Neural crest cell (in vitro differentiated cells): ENCODE results near the gene PPP1R1B. TPM values are rescaled to one million over a fixed set of nuclear protein-coding genes. Genes with fewer than 3 reads are reported as not detected.

Source experiments
- DNase-seq: peaks from one replicate; pipeline ENCODE4 v3.0.0; 2021; ENCODE audit warnings: low read depth, mixed read lengths, low spot score
- H3K27ac Mint-ChIP-seq: one replicate; pipeline ENCODE4 v1.8.0; 2021; ENCODE audit warnings: mild to moderate bottlenecking, mixed read lengths; ENCODE audit not compliant: unreplicated experiment
- H3K27me3 Mint-ChIP-seq: 2 replicates; pipeline ENCODE4 v1.8.0; 2021; ENCODE audit warnings: low read depth, mild to moderate bottlenecking, mixed read lengths
- H3K36me3 Mint-ChIP-seq: 2 replicates; pipeline ENCODE4 v1.8.0; 2021; ENCODE audit warnings: low read depth, mild to moderate bottlenecking, mixed read lengths
- H3K4me1 Mint-ChIP-seq: 2 replicates; pipeline ENCODE4 v1.8.0; 2021; ENCODE audit warnings: mixed read lengths
- H3K4me3 Mint-ChIP-seq: one replicate; pipeline ENCODE4 v1.8.0; 2021; ENCODE audit warnings: mild to moderate bottlenecking, mixed read lengths
- H3K9me3 Mint-ChIP-seq: 2 replicates; pipeline ENCODE4 v1.8.0; 2021; ENCODE audit warnings: mixed read lengths
- total RNA-seq: library from RNA; stranded (reverse); gene quantifications from 2 replicates; pipeline ENCODE4 v1.2.1, GENCODE V29; 2021
- TF ChIP-seq, protein P1 (sequence below): fragments of 200-600 bp; sonication (generic); conservative IDR thresholded peaks from 2 replicates; pipeline ENCODE4 v1.5.0; 2021; ENCODE audit warnings: antibody characterized with exemption, mild to moderate bottlenecking

Gene PPP1R1B
- total RNA-seq, 1 donor from 2014 or later = not detected

GRCh38 chr17:39663340-39663687 lies 36.6 kb downstream of the PPP1R1B start:
- no peaks in the 10 kb centered on the region for H3K36me3 Mint-ChIP-seq
- H3K27me3 Mint-ChIP-seq = peaks cover 35% of the 10 kb centered on the region
- H3K9me3 Mint-ChIP-seq = no peaks in the 10 kb centered on the region
- H3K4me3 Mint-ChIP-seq = no peak overlapping the region
- peaks cover 9% of the 10 kb centered on the region for H3K4me1 Mint-ChIP-seq
- TF ChIP-seq, protein P1, sequence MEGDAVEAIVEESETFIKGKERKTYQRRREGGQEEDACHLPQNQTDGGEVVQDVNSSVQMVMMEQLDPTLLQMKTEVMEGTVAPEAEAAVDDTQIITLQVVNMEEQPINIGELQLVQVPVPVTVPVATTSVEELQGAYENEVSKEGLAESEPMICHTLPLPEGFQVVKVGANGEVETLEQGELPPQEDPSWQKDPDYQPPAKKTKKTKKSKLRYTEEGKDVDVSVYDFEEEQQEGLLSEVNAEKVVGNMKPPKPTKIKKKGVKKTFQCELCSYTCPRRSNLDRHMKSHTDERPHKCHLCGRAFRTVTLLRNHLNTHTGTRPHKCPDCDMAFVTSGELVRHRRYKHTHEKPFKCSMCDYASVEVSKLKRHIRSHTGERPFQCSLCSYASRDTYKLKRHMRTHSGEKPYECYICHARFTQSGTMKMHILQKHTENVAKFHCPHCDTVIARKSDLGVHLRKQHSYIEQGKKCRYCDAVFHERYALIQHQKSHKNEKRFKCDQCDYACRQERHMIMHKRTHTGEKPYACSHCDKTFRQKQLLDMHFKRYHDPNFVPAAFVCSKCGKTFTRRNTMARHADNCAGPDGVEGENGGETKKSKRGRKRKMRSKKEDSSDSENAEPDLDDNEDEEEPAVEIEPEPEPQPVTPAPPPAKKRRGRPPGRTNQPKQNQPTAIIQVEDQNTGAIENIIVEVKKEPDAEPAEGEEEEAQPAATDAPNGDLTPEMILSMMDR = no peak
- no peak for DNase-seq
- H3K27ac Mint-ChIP-seq = no peak overlapping the region

DNA sequence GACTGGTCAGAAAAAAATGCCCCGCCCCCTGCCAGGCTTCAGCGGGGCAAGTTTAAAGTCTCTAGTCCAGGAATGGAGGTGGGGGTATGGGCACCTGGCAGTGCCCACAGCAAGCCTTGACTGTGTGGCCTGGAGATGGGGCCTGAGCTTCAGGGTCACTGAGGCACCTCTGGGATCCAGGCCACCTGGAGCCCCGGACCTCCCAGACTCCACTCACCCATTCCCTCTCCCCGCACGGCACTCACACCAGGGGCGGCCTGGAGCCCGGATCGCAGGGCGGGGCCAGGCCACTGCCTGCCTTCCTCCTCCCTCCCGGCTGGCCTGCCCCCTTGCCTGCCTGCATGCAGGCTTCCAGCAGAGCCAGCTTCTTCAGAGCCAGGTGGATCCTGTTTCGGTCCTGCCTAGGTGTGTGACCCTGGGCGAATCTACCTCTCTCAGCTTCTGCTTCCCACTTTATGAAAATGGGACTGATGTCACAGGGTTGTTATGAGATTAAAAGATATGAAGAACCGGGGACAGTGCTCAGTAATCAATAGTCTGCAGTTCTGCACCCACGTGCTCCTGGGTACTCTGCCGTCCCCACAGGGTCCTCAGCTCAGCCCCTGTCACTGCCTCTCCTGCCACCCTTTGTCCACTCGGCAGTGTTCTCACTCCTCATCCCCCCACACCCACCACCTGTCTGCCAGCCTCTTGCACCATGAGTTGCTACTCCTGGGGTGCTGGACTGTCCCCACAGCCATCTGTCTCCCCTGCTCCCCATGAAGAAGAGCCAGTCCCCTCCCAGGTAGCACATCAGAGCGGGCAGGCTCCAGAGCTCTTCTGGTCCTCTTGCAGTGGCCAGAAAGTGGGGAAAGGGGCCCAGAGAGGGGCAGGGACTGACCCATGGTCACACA lies 37.2 kb downstream of the PPP1R1B start:
- H3K4me3 Mint-ChIP-seq = no peak overlapping the region
- TF ChIP-seq, protein P1 = no peak
- no peaks in the 10 kb centered on the region for H3K36me3 Mint-ChIP-seq
- DNase-seq = no peak
- peaks cover 41% of the 10 kb centered on the region for H3K27me3 Mint-ChIP-seq
- H3K27ac Mint-ChIP-seq = no peak overlapping the region
- peaks cover 14% of the 10 kb centered on the region for H3K4me1 Mint-ChIP-seq
- H3K9me3 Mint-ChIP-seq = no peaks in the 10 kb centered on the region

GRCh38 chr17:39664581-39665561 lies 38.1 kb downstream of the PPP1R1B start, which contains the start of gene TCAP:
TCAP (plus strand) TSS chr17:39665349; CDS start chr17:39665360, 11 bp downstream.
- H3K27me3 Mint-ChIP-seq = peaks cover 49% of the 10 kb centered on the region
- TF ChIP-seq, protein P1 = no peak
- DNase-seq = no peak
- H3K4me3 Mint-ChIP-seq = peak within 1 kb of the TSS; percentile 41
- H3K27ac Mint-ChIP-seq = no peak within 1 kb of the TSS
- H3K36me3 Mint-ChIP-seq = no peaks in the 10 kb centered on the region
- H3K4me1 Mint-ChIP-seq = peaks cover 14% of the 10 kb centered on the region
- no peaks in the 10 kb centered on the region for H3K9me3 Mint-ChIP-seq

- H3K27me3 Mint-ChIP-seq = peaks cover 57% of the 10 kb centered on the region
- peaks cover 14% of the 10 kb centered on the region for H3K4me1 Mint-ChIP-seq
- H3K4me3 Mint-ChIP-seq = no peak overlapping the region
- TF ChIP-seq, protein P1 = no peak
- no peak for DNase-seq
- H3K36me3 Mint-ChIP-seq = no peaks in the 10 kb centered on the region
- no peaks in the 10 kb centered on the region for H3K9me3 Mint-ChIP-seq
- no peak overlapping the region for H3K27ac Mint-ChIP-seq
Measured at GRCh38 chr17:39665642-39666224, 39.0 kb downstream of the PPP1R1B start.

GRCh38 chr17:39666231-39666600 lies 39.5 kb downstream of the PPP1R1B start:
- Mint-ChIP-seq H3K36me3 (no peaks in the 10 kb centered on the region), H3K4me3 (peak overlapping the region; percentile 41), H3K27ac (no peak overlapping the region), H3K4me1 (peaks cover 14% of the 10 kb centered on the region), H3K27me3 (peaks cover 62% of the 10 kb centered on the region), H3K9me3 (no peaks in the 10 kb centered on the region)
- no peak for DNase-seq
- TF ChIP-seq, protein P1 = no peak
